Measurements from ENCODE around the gene HDAC7.
"Not testable (repeated sequence)": the region's sequence is repeated elsewhere in the genome, so short reads cannot be mapped to it uniquely, and the experiment has no call there.

Gene HDAC7

DNA sequence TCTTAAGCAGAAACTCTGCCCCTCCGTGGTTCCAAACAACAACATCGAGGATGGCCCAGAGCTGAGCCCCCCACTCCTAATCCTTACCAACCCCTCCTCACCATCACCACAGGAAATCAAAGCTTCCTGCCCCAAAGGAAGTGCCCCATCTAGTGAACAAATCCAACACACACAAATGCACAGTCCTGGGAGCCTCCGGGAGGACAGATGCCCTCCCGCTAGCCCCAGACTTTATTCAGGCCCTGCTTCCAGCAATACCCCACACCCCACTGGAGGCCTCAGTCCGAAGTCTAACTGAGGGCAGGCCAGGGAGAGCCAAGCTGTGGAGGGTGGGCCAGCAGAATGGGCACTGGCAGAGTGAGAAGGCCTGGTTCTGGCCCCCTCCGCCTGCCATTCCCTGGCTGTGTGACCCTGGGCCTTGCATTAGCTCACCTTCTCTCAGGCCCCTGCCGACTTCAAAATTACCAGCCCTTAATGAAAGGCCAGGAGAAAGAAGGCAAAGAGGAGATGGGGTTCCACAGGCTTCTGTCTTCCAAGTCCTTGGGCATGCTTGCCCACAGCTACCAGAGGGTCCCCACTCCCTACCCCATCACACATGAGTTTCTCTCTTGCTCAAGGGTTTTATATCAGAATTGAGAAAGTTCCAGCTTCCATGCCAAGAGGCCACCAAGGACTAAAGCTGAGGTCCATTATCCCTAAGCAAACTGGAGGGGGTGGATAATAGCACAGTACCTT, 2.3 kb downstream of the HDAC7 start:
- TF ChIP-seq EZH2phosphoT487 (IDR thresholded peaks at IDR 0.05; ENCODE audit: borderline replicate concordance, low read length): no peak
- TF ChIP-seq, protein P1, sequence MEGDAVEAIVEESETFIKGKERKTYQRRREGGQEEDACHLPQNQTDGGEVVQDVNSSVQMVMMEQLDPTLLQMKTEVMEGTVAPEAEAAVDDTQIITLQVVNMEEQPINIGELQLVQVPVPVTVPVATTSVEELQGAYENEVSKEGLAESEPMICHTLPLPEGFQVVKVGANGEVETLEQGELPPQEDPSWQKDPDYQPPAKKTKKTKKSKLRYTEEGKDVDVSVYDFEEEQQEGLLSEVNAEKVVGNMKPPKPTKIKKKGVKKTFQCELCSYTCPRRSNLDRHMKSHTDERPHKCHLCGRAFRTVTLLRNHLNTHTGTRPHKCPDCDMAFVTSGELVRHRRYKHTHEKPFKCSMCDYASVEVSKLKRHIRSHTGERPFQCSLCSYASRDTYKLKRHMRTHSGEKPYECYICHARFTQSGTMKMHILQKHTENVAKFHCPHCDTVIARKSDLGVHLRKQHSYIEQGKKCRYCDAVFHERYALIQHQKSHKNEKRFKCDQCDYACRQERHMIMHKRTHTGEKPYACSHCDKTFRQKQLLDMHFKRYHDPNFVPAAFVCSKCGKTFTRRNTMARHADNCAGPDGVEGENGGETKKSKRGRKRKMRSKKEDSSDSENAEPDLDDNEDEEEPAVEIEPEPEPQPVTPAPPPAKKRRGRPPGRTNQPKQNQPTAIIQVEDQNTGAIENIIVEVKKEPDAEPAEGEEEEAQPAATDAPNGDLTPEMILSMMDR (IDR thresholded peaks at IDR 0.05; ENCODE audit: low read depth, low read length, poor library complexity, severe bottlenecking): peak; percentile 50
- Histone ChIP-seq H3F3A (ENCODE audit: control insufficient read depth, insufficient read depth) (peaks cover 33% of the 10 kb centered on the region), H3K9me2 (replicated peaks; ENCODE audit: control insufficient read depth, low read length) (no peaks in the 10 kb centered on the region), H3K27me3 (ENCODE audit: control insufficient read depth, low read length) (no peaks in the 10 kb centered on the region), H3K9me3 (ENCODE audit: control insufficient read depth, insufficient read depth, low read length) (no peaks in the 10 kb centered on the region), H3K79me2 (ENCODE audit: control insufficient read depth, low read length) (peaks cover 75% of the 10 kb centered on the region), H3K4me2 (ENCODE audit: low read length) (peak overlapping the region; percentile 87), H3K36me3 (ENCODE audit: control insufficient read depth, low read length) (peaks cover 52% of the 10 kb centered on the region), H3K27ac (ENCODE audit: low read depth, low read length) (peak overlapping the region; percentile 99), H4K20me1 (ENCODE audit: control insufficient read depth, insufficient read depth, low read depth, low read length) (0 out of 2 replicates have a peak, but pooled peaks cover 2% of the 10 kb centered on the region), H3K4me3 (ENCODE audit: low read length) (peak overlapping the region; percentile 85), H3K4me1 (ENCODE audit: control insufficient read depth, low read length) (peaks cover 81% of the 10 kb centered on the region)

DNA sequence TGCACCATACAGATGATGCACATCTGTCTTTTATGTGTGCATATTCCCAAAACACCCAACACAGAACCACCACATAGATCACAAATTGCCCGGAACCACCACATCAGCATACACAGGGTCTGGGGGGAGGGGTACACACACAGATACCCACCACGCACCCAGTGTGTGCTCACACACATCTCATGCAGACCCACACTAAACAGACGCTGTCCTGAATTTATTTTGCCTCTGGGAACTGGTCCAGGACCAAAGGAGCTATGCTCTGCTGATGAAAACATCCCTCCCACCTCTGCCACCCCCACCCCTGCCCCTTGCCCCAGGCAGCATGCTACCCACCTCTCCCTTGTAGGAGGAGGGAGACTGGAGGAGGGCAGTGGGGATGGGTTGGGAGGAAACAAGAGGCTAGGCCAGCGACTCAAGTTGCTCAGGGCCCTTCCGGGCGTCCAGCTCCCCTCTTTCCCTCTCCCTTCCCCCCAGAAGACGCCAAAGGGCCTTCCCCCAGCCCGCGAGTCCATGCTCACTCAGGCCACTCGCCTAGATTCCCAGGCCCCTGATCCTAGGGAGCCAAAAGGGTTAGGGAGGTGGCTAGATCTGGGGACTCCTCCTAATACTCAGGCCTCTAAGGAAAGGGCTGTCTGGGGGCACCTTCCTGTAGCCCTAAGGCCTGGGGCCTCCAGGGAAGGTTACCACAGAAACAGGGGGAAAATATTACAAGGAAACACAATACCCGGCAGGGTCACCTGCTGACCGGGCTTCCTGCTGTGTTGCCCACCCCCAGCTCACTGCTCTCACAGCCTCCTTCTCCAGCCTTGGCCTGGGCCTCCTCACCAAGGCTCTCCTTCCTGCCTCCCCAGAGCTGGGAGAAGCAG, 3.1 kb downstream of the HDAC7 start:
- H3K79me2 ChIP-seq (ENCODE audit: control insufficient read depth, low read length): peaks cover 83% of the 10 kb centered on the region
- H3K27ac ChIP-seq (ENCODE audit: low read depth, low read length): peak overlapping the region; percentile 99
- TF ChIP-seq, protein P1 (IDR thresholded peaks at IDR 0.05; ENCODE audit: low read depth, low read length, poor library complexity, severe bottlenecking): no peak
- TF ChIP-seq EZH2phosphoT487 (IDR thresholded peaks at IDR 0.05; ENCODE audit: borderline replicate concordance, low read length): no peak
- H3K9me2 ChIP-seq (replicated peaks; ENCODE audit: control insufficient read depth, low read length): no peaks in the 10 kb centered on the region
- peak overlapping the region; percentile 85 for H3K4me3 ChIP-seq (ENCODE audit: low read length)
- H3K4me2 ChIP-seq (ENCODE audit: low read length): peak overlapping the region; percentile 87
- 0 out of 2 replicates have a peak, but pooled peaks cover 2% of the 10 kb centered on the region for H4K20me1 ChIP-seq (ENCODE audit: control insufficient read depth, insufficient read depth, low read depth, low read length)
- H3K36me3 ChIP-seq (ENCODE audit: control insufficient read depth, low read length): peaks cover 60% of the 10 kb centered on the region
- peaks cover 81% of the 10 kb centered on the region for H3K4me1 ChIP-seq (ENCODE audit: control insufficient read depth, low read length)
- peaks cover 30% of the 10 kb centered on the region for H3F3A ChIP-seq (ENCODE audit: control insufficient read depth, insufficient read depth)
- H3K27me3 ChIP-seq (ENCODE audit: control insufficient read depth, low read length): no peaks in the 10 kb centered on the region
- no peaks in the 10 kb centered on the region for H3K9me3 ChIP-seq (ENCODE audit: control insufficient read depth, insufficient read depth, low read length)

GRCh38 chr12:47815447-47815846, 4.3 kb downstream of the HDAC7 start:
- not testable (repeated sequence) for H3K9me2 ChIP-seq (replicated peaks; ENCODE audit: control insufficient read depth, low read length); H4K20me1 ChIP-seq (ENCODE audit: control insufficient read depth, insufficient read depth, low read depth, low read length)

More at GRCh38 chr12:47815447-47815846, 4.3 kb downstream of the HDAC7 start:
- Histone ChIP-seq H3K4me1 (ENCODE audit: control insufficient read depth, low read length) (peaks cover 81% of the 10 kb centered on the region), H3F3A (ENCODE audit: control insufficient read depth, insufficient read depth) (peaks cover 34% of the 10 kb centered on the region), H3K4me3 (ENCODE audit: low read length) (peak overlapping the region; percentile 82), H3K4me2 (ENCODE audit: low read length) (peak overlapping the region; percentile 99), H3K36me3 (ENCODE audit: control insufficient read depth, low read length) (peaks cover 72% of the 10 kb centered on the region), H3K27ac (ENCODE audit: low read depth, low read length) (peak overlapping the region; percentile 99), H3K79me2 (ENCODE audit: control insufficient read depth, low read length) (peaks cover 95% of the 10 kb centered on the region)
- not testable (repeated sequence) for H3K9me3 ChIP-seq (ENCODE audit: control insufficient read depth, insufficient read depth, low read length); H3K27me3 ChIP-seq (ENCODE audit: control insufficient read depth, low read length)
